ENCODE data around the gene TDRD7.

TDRD7 gene

DNA sequence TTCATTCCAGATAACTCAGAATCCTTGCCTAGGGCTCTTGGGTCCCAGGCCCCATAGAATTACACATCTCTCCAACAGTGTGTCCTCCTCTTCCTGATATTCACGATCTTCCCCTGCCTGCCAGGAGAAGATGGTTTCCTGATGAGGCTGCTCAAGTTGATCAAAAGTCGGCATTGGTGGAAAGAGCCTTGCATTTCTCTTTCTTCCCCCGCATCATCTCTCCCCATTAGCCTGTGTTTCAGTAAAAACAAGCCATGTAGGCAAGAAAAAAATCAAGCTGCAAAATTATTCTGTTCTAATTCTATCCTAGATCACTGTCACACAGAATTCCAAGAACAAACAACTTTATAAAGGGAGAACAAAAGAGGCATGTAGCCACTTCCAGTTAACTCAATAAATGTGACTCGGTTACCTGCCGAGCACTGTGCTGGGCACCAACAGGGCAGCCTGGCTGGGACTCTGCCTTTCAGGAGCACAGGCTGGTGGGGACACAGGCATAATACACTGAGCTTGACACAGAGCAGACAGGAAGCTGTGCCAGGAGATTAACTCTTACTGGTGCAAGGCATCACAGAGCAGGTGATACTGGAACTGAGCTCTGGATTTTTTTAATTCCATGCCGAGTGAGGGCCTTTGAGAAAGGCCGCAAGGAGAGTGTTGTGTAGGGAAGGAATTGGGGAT lies 115.1 kb downstream of the TDRD7 start:
- no peak for DNase-seq (ENCODE audit: low read depth in 2 of 3, low spot score in 1 of 3)

DNA sequence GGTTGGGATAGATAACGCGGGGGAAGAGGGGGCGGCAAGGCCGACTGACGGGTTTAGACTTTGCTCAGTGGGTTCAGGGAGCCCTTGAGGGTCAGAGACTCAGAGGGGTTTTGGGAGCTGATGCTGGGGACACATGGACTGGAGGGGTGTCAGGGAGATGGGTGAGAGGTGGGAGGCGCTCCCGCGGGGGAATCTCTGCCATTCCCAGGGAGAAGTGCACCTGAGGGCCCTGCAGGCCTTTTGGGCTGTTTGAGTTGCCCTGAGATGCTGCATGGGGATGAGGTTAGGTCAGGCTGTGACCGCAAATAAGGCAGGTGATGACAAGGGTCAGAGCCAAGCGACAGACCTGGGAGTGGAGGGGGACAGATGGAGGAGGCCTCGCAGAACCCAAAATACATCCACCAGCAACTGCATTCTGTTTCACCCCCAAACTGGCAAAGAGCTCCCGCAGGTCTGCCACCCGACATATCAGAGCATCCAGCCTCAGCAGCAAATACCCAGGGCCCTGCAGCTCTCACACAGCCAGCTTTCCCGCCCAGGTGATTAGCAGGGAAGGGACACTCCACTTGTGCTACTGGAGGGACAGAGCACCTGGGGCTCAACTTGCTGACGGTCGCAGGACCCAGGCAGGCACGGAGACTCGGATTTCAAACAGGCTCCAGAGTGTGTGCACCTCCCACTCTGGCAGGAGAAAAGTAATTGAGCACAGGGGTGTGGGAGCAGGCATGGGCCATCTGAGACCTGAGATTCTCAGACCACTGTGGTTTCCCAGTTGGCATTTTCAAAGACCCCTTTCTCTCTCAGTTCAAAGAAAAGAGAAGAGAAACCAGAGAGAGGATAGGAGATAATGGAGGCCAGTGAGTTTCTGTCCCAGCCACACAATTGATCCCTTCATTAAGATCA lies 116.0 kb downstream of the TDRD7 start:
- DNase-seq (ENCODE audit: low read depth in 2 of 3, low spot score in 1 of 3): no peak

DNA sequence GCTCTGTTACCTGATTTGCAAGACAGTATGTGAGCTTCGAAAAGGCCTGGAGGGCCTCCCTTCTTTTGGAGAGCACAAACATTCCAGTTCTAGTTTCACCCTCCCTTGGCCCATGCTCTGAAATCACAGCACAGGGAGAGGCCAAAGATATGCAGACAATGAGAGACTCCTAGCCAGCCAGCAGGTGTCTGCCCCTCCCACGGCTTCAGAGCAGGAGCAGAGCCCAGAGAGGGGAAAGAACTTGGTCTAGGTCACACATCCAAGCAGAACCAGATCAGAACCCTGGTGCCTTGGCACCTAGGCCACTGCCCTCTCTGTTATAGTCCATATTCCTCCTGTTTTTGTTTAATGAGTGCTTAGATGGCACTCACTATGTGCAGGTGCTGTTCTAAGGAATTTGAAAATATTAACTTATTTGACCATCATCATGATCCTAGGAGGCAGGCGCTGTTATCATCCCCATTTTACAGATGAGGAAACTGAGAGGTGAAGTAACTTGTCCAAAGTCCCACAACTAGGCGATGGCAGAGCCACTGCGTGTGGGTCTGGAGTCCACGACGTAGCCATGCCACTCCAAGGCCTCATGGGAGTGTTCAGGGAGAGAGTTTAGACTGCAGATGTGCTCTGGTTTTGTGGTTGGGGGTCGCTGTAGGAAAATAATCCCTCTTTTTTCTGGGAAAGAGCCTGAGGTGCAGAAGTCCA lies 116.8 kb downstream of the TDRD7 start:
- DNase-seq (ENCODE audit: low read depth in 2 of 3, low spot score in 1 of 3): no peak

DNA sequence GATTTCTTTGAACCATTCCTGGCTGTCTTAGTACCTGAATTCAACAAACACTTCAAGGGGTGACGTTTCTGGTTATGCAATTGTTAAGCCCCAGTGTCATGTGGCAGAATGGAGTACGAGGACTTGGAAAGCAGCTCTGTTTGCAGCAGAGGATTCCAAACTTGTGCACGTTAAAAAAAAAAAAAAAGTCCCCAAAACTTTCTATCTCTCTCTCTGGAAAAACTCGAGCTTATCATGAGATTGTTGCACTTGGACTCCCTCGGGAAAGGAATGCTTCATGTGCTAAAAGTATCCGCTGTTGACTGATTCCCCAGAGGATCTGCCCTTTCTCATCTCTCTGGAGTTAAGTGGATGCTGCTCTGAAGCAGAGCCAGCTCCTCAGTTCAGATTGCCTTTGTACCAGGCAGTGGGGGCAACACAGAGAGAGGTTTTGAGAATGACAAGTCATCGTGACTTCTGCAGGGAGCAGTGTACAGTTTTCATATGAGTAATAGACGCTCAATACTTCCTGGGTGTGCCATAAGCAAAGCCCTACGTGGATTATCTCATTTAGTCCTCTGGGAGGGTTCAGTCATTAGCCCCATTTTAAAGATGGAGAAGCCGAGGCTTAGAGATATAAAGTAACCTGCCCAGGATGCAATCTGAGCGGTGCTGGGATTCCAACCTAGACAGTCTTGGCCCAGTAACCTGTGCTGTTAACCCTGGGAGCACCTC lies 117.6 kb downstream of the TDRD7 start:
- peak in 1 of 3 donors; percentile 5 for DNase-seq (ENCODE audit: low read depth in 2 of 3, low spot score in 1 of 3)

DNA sequence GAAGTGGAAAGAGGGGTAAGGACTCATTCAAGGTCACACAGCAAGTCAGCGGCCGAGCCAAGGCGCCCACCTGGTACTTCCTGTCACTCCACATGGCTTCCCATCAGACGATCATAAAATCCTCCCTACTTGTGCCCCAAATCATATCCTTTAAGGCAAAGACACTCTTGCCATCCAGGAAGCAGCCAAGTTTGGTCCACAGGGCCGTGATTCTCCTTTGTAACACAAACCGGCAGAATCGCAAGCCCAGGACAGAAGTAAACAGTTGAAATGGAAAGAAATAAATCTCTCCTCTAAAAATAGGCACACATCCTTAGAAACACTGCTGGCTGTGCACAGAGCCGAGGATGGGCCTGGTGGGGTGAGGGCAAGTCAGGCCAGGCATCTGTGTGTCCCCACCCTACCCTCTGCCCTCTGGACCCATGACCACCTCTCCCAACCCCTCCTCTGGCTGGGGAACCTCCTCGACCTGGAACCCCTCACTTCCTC lies 120.0 kb downstream of the TDRD7 start:
- DNase-seq (ENCODE audit: low read depth in 2 of 3, low spot score in 1 of 3): no peak

DNA sequence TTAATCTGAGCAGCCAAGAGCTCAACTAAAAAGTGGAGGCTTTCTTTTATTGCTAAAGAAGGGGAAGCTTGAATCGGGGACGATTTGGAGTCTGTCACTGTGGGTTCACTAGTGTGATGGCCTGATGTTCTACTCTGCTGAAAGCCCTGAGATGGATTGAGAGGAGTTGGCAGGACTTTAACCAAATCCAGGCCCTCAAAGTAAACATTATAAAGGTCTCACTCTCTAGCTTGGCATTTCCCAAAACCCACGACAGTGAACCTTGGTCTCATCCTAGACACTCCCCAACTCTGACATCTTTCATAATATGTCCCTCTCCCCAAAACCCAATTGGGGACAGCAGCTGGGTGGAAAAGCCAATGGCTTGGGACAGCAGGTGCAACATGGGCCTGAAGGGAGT lies 122.3 kb downstream of the TDRD7 start:
- DNase-seq (ENCODE audit: low read depth in 2 of 3, low spot score in 1 of 3): no peak

DNA sequence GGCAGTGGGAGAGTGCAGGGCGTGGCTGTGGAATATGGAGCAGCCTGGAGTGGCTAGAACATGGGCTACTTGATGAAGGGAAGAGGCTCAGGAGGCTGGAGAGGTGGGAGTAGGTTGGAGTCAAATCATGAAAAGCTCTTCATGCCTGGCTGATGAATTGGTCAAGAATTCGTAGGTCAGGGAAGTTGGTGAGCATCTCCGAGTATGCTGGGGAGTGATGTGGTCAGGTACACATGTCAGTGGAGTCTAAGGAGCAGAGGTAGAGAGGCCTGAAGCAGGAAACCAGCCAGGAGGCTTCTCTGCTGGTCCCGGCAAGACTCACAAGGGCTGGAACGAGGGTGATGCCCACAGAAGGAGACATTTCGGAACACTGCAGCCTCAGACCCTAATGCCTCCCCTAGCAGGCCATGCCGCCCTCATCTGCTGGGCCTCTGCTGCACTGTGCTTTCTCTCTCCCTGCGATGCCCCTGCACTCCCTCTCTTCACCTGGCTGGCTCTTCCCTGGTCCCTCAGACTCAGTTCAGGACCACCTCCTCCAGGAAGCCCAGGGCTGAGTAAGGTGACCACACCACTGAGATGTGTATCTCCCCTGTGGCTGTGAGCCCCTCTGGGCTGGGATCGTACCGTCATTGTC lies 123.2 kb downstream of the TDRD7 start:
- DNase-seq (ENCODE audit: low read depth in 2 of 3, low spot score in 1 of 3): no peak

DNA sequence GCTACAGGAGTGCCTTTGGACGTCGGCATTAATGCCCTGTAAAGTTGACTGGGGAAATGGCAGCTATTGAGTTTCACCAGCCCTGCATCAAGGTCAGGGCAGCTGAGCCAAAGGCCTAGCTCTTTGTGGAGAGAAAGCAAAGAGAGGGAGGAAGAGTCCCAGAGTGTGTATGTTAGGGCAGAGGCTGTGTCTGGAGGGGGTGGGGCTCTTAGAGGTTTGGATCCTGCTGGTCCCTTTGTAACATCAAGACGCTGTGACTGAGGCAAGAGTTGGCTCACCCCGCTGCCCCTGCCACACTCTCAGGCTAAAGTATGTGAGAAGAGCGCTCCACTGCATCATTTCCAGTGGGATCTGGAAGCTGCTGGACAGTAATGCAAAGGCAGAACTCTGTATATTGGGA lies 123.9 kb downstream of the TDRD7 start:
- DNase-seq (ENCODE audit: low read depth in 2 of 3, low spot score in 1 of 3): no peak

DNA sequence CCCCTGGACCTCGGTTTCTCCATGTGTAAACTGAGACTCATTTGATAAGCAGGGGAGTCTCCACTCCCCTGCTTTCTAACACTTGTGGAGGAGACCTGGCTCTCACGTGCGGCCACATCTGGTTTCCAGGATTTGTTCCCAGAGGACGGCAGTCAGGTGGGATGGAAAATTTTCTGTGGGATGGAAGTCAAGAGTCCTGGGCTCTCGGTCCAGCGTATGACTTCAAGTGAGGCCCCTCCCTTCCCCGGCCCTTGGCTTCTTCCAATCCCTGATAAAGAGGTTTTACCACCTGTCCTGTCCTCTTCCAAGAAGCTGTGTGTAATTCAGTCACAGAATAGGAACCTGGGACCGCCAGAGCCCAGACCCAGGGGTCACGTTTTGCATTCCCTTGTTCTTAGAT lies 124.6 kb downstream of the TDRD7 start:
- DNase-seq (ENCODE audit: low read depth in 2 of 3, low spot score in 1 of 3): no peak

DNA sequence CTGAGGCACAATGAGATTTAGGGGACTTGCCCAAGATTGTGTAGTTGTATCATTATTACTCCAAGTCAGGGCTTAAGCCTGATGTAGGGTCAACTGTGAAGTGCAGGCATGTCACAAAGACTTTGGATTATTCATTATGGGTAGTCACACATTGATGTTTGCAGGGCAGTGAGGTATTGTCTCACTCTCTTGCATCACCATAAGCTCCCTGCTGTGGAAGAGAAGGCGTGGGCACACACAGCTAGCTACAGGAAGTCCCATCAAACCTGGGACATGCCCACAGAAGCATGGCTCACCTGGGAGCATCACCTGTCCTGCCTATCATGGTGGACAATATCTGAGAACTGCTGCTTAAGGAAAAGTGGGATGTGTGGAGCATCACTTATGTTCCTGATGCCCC lies 131.7 kb downstream of the TDRD7 start:
- no peak for DNase-seq (ENCODE audit: low read depth in 2 of 3, low spot score in 1 of 3)

DNA sequence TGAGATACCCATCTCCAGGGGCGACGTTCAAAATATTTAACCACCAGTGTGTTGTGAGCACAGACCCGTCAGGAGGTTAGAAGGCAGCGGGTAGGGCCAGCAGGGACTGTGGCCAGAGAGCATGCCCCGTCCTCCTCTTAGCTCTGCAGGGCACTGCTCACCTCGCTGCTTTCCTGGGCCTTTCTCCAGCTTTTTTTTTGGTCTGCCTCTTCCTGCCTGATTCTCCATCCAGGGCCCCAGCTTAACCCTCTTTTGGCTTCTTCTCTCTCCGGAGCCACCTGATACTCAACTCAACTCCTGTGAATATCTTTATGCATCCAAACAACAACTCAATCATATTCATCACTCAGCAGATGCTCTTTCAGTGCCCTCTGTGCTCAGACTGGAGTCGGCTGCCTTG lies 133.6 kb downstream of the TDRD7 start:
- DNase-seq (ENCODE audit: low read depth in 2 of 3, low spot score in 1 of 3): no peak

Data from stimulated activated CD4-positive, alpha-beta T cell treated with anti-CD3 and anti-CD28 coated beads, Interleukin-12 subunit alpha, Interleukin-12 subunit beta, amount 100 ng/mL, for 48 hours (primary cell).